Neural progenitor cell (in vitro differentiated cells): Measurements from ENCODE around the gene SOS2. TPM values are rescaled to one million over a fixed set of nuclear protein-coding genes. Genes with fewer than 3 reads are reported as not detected.

ENCODE experiments used
- DNase-seq: peaks from one replicate; pipeline ENCODE4 v3.0.0-alpha.2; 2016; ENCODE audit warnings: low spot score
- H2AFZ ChIP-seq: fragments of 200-600 bp; sonication (generic); replicated peaks from 2 replicates; pipeline ENCODE4 v1.6.1; 2016; ENCODE audit warnings: antibody characterized with exemption
- H3F3A ChIP-seq: fragments of 200-600 bp; sonication (generic); 2 replicates; pipeline ENCODE4 v1.6.1; 2016; ENCODE audit warnings: antibody characterized with exemption, low read depth
- H3K27ac ChIP-seq: fragments of 200-600 bp; sonication (generic); 2 replicates; pipeline ENCODE4 v1.5.1; 2016; ENCODE audit warnings: mild to moderate bottlenecking
- H3K27me3 ChIP-seq: fragments of 200-600 bp; sonication (generic); 2 replicates; pipeline ENCODE4 v1.6.1; 2016; ENCODE audit warnings: mild to moderate bottlenecking, moderate library complexity
- H3K36me3 ChIP-seq: fragments of 200-600 bp; sonication (generic); 2 replicates; pipeline ENCODE4 v1.5.1; 2016
- H3K4me1 ChIP-seq: fragments of 200-600 bp; sonication (generic); 2 replicates; pipeline ENCODE4 v1.6.1; 2016; ENCODE audit warnings: mixed run types
- H3K4me2 ChIP-seq: fragments of 200-600 bp; sonication (generic); 2 replicates; pipeline ENCODE4 v1.6.1; 2016
- H3K4me3 ChIP-seq: fragments of 200-600 bp; sonication (generic); 2 replicates; pipeline ENCODE4 v1.5.1; 2016
- H3K79me2 ChIP-seq: fragments of 200-600 bp; sonication (generic); 2 replicates; pipeline ENCODE4 v1.6.1; 2016; ENCODE audit warnings: low read depth
- H3K9ac ChIP-seq: fragments of 200-600 bp; sonication (generic); 2 replicates; pipeline ENCODE4 v1.6.1; 2016
- H3K9me3 ChIP-seq: fragments of 200-600 bp; sonication (generic); 2 replicates; pipeline ENCODE4 v1.5.1; 2016; ENCODE audit warnings: low read depth
- H4K20me1 ChIP-seq: fragments of 200-600 bp; sonication (generic); 2 replicates; pipeline ENCODE4 v1.6.1; 2016; ENCODE audit warnings: low read depth
- H3K27ac Mint-ChIP-seq: 3 replicates; pipeline ENCODE4 v1.8.0; 2021; ENCODE audit warnings: mixed read lengths
- H3K27me3 Mint-ChIP-seq: 2 replicates; pipeline ENCODE4 v1.8.0; 2022; ENCODE audit warnings: low read depth, mild to moderate bottlenecking, inconsistent platforms, moderate library complexity, mixed read lengths; ENCODE audit not compliant: insufficient read depth
- H3K36me3 Mint-ChIP-seq: 3 replicates; pipeline ENCODE4 v1.8.0; 2021; ENCODE audit warnings: mixed read lengths
- H3K4me1 Mint-ChIP-seq: 3 replicates; pipeline ENCODE4 v1.8.0; 2021; ENCODE audit warnings: mixed read lengths
- H3K4me3 Mint-ChIP-seq: 3 replicates; pipeline ENCODE4 v1.8.0; 2021; ENCODE audit warnings: mild to moderate bottlenecking, moderate library complexity, mixed read lengths
- H3K9me3 Mint-ChIP-seq: 3 replicates; pipeline ENCODE4 v1.8.0; 2020; ENCODE audit warnings: mixed read lengths
- EZH2 ChIP-seq: fragments of 200-600 bp; sonication (generic); IDR thresholded peaks from 2 replicates; pipeline ENCODE4 v1.6.1; 2017; ENCODE audit warnings: antibody characterized with exemption, mild to moderate bottlenecking, moderate library complexity
- EZH2phosphoT487 ChIP-seq: fragments of 200-600 bp; sonication (generic); IDR thresholded peaks from 2 replicates; pipeline ENCODE4 v1.6.1; 2017; ENCODE audit warnings: antibody characterized with exemption
- total RNA-seq: library from RNA; depleted of rRNA; stranded (reverse); fragments of >200 nt; gene quantifications from 2 replicates; pipeline ENCODE4 v1.2.3, GENCODE V29; 2015; ENCODE audit warnings: low replicate concordance
- TF ChIP-seq, protein P1 (sequence below): fragments of 200-600 bp; sonication (generic); IDR thresholded peaks from 2 replicates; pipeline ENCODE4 v1.5.1; 2017; ENCODE audit warnings: antibody characterized with exemption, mild to moderate bottlenecking

SOS2 gene
- 18.3 and 32.3 TPM in 2 replicates for total RNA-seq

DNA sequence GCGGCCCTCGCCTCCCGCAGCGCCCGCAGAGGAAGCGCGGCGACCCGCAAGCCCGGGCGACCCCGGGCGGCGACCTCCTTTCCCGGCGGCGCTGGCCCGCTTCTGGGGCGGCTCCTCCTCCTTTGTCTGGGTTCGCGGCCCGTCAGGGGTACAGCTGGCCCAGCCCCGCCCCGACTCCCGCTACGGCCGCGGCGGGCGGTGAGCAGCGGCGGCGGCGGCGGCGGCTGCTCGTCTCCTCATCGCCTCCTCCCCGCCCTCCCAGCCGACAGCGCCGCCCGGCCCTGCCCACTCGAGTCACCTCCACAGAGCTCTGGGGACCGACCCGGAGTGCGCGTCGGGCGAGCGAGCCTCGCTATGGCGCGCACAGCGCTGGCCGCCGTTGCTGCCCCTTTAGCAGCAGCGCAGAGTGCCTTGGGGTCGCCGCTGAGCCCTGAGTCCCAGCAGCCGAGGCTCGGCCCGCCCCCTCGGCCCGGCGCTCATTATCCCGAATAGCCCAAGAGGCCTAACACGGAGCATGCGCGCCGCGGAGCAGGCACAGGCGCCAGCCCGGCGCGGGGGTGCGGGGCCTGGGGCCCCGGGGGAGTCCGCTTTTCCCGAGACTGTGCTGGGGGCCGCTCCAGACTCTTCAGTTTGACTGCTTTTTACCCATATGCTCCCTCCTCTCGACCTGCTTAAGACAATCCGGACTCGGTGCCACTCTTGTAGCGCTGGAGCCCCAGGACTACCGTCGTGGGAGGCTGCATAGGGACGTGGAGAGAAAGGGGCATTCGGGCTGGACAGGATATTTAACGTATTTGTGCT lies at the start of gene SOS2:
Gene SOS2, minus strand, starts transcription at position 104 of the 801 bp plus-strand sequence. CDS start 295 bp downstream, outside the sequence.
- Mint-ChIP-seq H3K27ac (peak within 1 kb of the TSS; percentile 90), H3K36me3 (peaks cover 8% of the 10 kb centered on the region), H3K4me1 (peaks cover 25% of the 10 kb centered on the region), H3K27me3 (no peaks in the 10 kb centered on the region), H3K4me3 (peak within 1 kb of the TSS; percentile 97), H3K9me3 (peaks cover 6% of the 10 kb centered on the region)
- Histone ChIP-seq H3K27me3 (peaks cover 12% of the 10 kb centered on the region), H3K36me3 (peaks cover 4% of the 10 kb centered on the region), H3K4me2 (peak within 1 kb of the TSS; percentile 91), H2AFZ (peak within 1 kb of the TSS; percentile 95), H3K4me1 (peaks cover 9% of the 10 kb centered on the region), H3K4me3 (peak within 1 kb of the TSS; percentile 98), H3F3A (peaks cover 20% of the 10 kb centered on the region), H4K20me1 (peaks cover 2% of the 10 kb centered on the region), H3K79me2 (peaks cover 37% of the 10 kb centered on the region), H3K27ac (peak within 1 kb of the TSS; percentile 88), H3K9me3 (no peaks in the 10 kb centered on the region), H3K9ac (peak within 1 kb of the TSS; percentile 57)
- TF ChIP-seq EZH2 (no peak), EZH2phosphoT487 (peak; percentile 18)
- TF ChIP-seq, protein P1, sequence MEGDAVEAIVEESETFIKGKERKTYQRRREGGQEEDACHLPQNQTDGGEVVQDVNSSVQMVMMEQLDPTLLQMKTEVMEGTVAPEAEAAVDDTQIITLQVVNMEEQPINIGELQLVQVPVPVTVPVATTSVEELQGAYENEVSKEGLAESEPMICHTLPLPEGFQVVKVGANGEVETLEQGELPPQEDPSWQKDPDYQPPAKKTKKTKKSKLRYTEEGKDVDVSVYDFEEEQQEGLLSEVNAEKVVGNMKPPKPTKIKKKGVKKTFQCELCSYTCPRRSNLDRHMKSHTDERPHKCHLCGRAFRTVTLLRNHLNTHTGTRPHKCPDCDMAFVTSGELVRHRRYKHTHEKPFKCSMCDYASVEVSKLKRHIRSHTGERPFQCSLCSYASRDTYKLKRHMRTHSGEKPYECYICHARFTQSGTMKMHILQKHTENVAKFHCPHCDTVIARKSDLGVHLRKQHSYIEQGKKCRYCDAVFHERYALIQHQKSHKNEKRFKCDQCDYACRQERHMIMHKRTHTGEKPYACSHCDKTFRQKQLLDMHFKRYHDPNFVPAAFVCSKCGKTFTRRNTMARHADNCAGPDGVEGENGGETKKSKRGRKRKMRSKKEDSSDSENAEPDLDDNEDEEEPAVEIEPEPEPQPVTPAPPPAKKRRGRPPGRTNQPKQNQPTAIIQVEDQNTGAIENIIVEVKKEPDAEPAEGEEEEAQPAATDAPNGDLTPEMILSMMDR, result peak; percentile 13
- peak; percentile 97 for DNase-seq

DNA sequence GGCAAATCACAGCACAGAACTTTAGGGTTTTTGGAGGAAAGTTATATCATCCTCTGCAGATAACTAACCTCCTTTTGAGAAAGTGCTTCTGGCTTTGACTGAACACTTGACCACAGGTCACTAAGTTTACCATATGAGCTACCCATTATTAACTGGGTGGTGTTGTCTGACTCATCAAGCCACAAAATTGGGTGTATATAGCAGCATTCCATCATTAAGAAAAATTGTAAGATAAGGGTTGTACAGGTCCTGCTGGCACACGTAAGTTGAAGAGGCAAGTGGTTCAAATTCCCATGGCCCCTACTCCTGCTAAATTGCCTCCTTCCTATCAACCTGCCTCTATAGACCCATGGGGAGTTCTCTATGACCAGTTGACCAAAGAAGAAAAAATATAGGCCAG lies 41.1 kb upstream of the SOS2 start:
- H3K27ac ChIP-seq, result no peak overlapping the region
- no peak overlapping the region for H3K4me2 ChIP-seq
- no peaks in the 10 kb centered on the region for H3F3A ChIP-seq
- Mint-ChIP-seq H3K4me3 (no peak overlapping the region), H3K27ac (no peak overlapping the region), H3K27me3 (no peaks in the 10 kb centered on the region), H3K36me3 (peaks cover 8% of the 10 kb centered on the region), H3K4me1 (no peaks in the 10 kb centered on the region), H3K9me3 (no peaks in the 10 kb centered on the region)
- no peak overlapping the region for H3K9ac ChIP-seq
- no peaks in the 10 kb centered on the region for H3K36me3 ChIP-seq
- no peaks in the 10 kb centered on the region for H4K20me1 ChIP-seq
- H3K4me1 ChIP-seq, result no peaks in the 10 kb centered on the region
- no peaks in the 10 kb centered on the region for H3K9me3 ChIP-seq
- H3K79me2 ChIP-seq, result no peaks in the 10 kb centered on the region
- no peak for TF ChIP-seq EZH2
- TF ChIP-seq EZH2phosphoT487, result no peak
- TF ChIP-seq, protein P1, result no peak
- no peak for DNase-seq
- H3K4me3 ChIP-seq, result no peak overlapping the region
- H3K27me3 ChIP-seq, result no peaks in the 10 kb centered on the region
- H2AFZ ChIP-seq, result no peak overlapping the region

DNA sequence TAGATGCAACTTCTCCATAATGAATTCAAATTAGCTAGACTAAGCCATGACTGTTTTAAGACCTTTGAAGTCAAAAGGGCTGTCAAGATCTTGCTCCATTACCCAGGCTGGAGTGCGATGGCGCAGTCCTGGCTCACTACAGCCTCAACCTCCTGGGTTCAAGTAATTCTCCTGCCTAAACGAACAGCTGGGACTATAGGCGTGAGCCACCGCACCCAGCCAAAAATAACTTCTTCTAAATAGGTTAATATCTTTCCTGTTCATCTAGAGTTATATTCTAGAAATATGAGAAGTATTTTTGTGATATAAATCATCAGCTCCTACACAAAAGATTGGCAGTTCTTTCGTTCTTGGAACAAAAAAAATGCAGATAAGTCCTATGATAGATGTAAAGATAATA lies 39.6 kb upstream of the SOS2 start:
- H3K27ac Mint-ChIP-seq, result no peak overlapping the region
- Histone ChIP-seq H3K79me2 (no peaks in the 10 kb centered on the region), H3K9ac (no peak overlapping the region), H3K27me3 (no peaks in the 10 kb centered on the region), H3K4me3 (no peak overlapping the region), H3F3A (no peaks in the 10 kb centered on the region), H3K36me3 (no peaks in the 10 kb centered on the region), H3K9me3 (no peaks in the 10 kb centered on the region), H3K4me1 (no peaks in the 10 kb centered on the region), H4K20me1 (no peaks in the 10 kb centered on the region), H3K4me2 (no peak overlapping the region), H3K27ac (no peak overlapping the region), H2AFZ (no peak overlapping the region)
- no peaks in the 10 kb centered on the region for H3K9me3 Mint-ChIP-seq
- no peak overlapping the region for H3K4me3 Mint-ChIP-seq
- TF ChIP-seq EZH2phosphoT487, result no peak
- TF ChIP-seq EZH2, result no peak
- TF ChIP-seq, protein P1, result no peak
- H3K27me3 Mint-ChIP-seq, result no peaks in the 10 kb centered on the region
- DNase-seq, result no peak
- no peaks in the 10 kb centered on the region for H3K4me1 Mint-ChIP-seq
- peaks cover 8% of the 10 kb centered on the region for H3K36me3 Mint-ChIP-seq
